Neural cell (in vitro differentiated cells): ENCODE measurements around the gene PLD2. TPM values are rescaled to one million over a fixed set of nuclear protein-coding genes. Genes with fewer than 3 reads are reported as not detected.

ENCODE experiments used
- H2AFZ ChIP-seq: fragments of 200-600, 300-800 bp; sonication (generic), shearing (Covaris generic); 2 replicates; pipeline ENCODE4 v1.6.0; 2014; ENCODE audit warnings: low read depth, mild to moderate bottlenecking, antibody characterized with exemption, low read length, moderate library complexity
- H3F3A ChIP-seq: fragments of 200-600 bp; shearing (Covaris generic); 2 replicates; pipeline ENCODE4 v1.6.1; 2016; ENCODE audit warnings: mild to moderate bottlenecking, moderate library complexity, mixed read lengths, antibody characterized with exemption, low read length; ENCODE audit not compliant: insufficient read depth, poor library complexity, severe bottlenecking
- H3K27ac ChIP-seq: fragments of 200-600, 300-800 bp; sonication (generic), shearing (Covaris generic); 2 replicates; pipeline ENCODE4 v1.5.1; 2014; ENCODE audit warnings: mild to moderate bottlenecking, low read length, moderate library complexity
- H3K27me3 ChIP-seq: fragments of 300-800, 200-600 bp; sonication (generic), shearing (Covaris generic); 2 replicates; pipeline ENCODE4 v1.6.0; 2014; ENCODE audit warnings: mild to moderate bottlenecking, low read depth, low read length, moderate library complexity; ENCODE audit not compliant: insufficient read depth
- H3K36me3 ChIP-seq: fragments of 300-800, 200-600 bp; sonication (generic), shearing (Covaris generic); 2 replicates; pipeline ENCODE4 v1.5.1; 2014; ENCODE audit warnings: mild to moderate bottlenecking, antibody characterized with exemption, low read length, moderate library complexity; ENCODE audit not compliant: insufficient read depth
- H3K4me2 ChIP-seq: fragments of 300-800, 200-600 bp; sonication (generic), shearing (Covaris generic); 2 replicates; pipeline ENCODE4 v1.6.0; 2014; ENCODE audit warnings: mild to moderate bottlenecking, low read length
- H3K4me3 ChIP-seq: fragments of 300-800, 200-600 bp; sonication (generic), shearing (Covaris generic); 2 replicates; pipeline ENCODE4 v1.5.1; 2014; ENCODE audit warnings: mild to moderate bottlenecking, low read length, moderate library complexity
- H3K79me2 ChIP-seq: fragments of 200-600 bp; shearing (Covaris generic); replicated peaks from 2 replicates; pipeline ENCODE4 v1.6.0; 2014; ENCODE audit warnings: mild to moderate bottlenecking, low read length, moderate library complexity; ENCODE audit not compliant: insufficient read depth
- H3K9ac ChIP-seq: fragments of 300-800, 200-600 bp; sonication (generic), shearing (Covaris generic); 2 replicates; pipeline ENCODE4 v1.6.1; 2016; ENCODE audit warnings: mild to moderate bottlenecking, low read length, mixed read lengths
- H3K9me2 ChIP-seq: fragments of 200-600 bp; shearing (Covaris generic); 2 replicates; pipeline ENCODE4 v1.6.1; 2016; ENCODE audit warnings: mild to moderate bottlenecking, low read length, mixed read lengths; ENCODE audit not compliant: insufficient read depth
- H3K9me3 ChIP-seq: fragments of 200-600, 300-800 bp; sonication (generic), shearing (Covaris generic); 2 replicates; pipeline ENCODE4 v1.6.1; 2016; ENCODE audit warnings: mild to moderate bottlenecking, mixed run types, low read length, moderate library complexity, mixed read lengths
- H4K20me1 ChIP-seq: fragments of 200-600 bp; shearing (Covaris generic); 2 replicates; pipeline ENCODE4 v1.6.1; 2016; ENCODE audit warnings: mild to moderate bottlenecking, mixed run types; ENCODE audit not compliant: insufficient read depth
- CTCF ChIP-seq: fragments of 450-650 bp; IDR thresholded peaks from 2 replicates; pipeline ENCODE4 v1.5.1; 2014; ENCODE audit warnings: antibody characterized with exemption, mild to moderate bottlenecking, moderate library complexity; ENCODE audit not compliant: poor library complexity, severe bottlenecking
- EP300 ChIP-seq: fragments of 450-650 bp; conservative IDR thresholded peaks from 2 replicates; pipeline ENCODE4 v1.6.1; 2014; ENCODE audit warnings: antibody characterized with exemption, mild to moderate bottlenecking, moderate library complexity; ENCODE audit not compliant: poor library complexity, severe bottlenecking
- EZH2 ChIP-seq: fragments of 200-600, 300-800 bp; shearing (Covaris generic), sonication (generic); IDR thresholded peaks from 2 replicates; pipeline ENCODE4 v1.6.1; 2014; ENCODE audit warnings: antibody characterized with exemption, low read length, borderline replicate concordance, mild to moderate bottlenecking; ENCODE audit not compliant: insufficient read depth, poor library complexity, severe bottlenecking
- MXI1 ChIP-seq: fragments of 450-650 bp; conservative IDR thresholded peaks from 2 replicates; pipeline ENCODE4 v1.6.1; 2014; ENCODE audit warnings: antibody characterized with exemption, mild to moderate bottlenecking; ENCODE audit not compliant: poor library complexity, severe bottlenecking
- POLR2AphosphoS5 ChIP-seq: IDR thresholded peaks from 2 replicates; pipeline ENCODE4 v1.6.1; 2012
- RAD21 ChIP-seq: fragments of 450-650 bp; conservative IDR thresholded peaks from 2 replicates; pipeline ENCODE4 v1.6.1; 2014; ENCODE audit warnings: antibody characterized with exemption, mild to moderate bottlenecking, moderate library complexity
- SMC3 ChIP-seq: fragments of 450-650 bp; conservative IDR thresholded peaks from 2 replicates; pipeline ENCODE4 v1.6.1; 2014; ENCODE audit warnings: antibody characterized with exemption, mild to moderate bottlenecking, moderate library complexity; ENCODE audit not compliant: poor library complexity
- TAF1 ChIP-seq: IDR thresholded peaks from 2 replicates; pipeline ENCODE4 v1.6.1; 2012; ENCODE audit warnings: low read depth
- polyA plus RNA-seq: library from polyadenylated mRNA; depleted of rRNA; stranded (reverse); fragments of >200 nt; gene quantifications from 2 replicates; pipeline ENCODE4 v1.2.3, GENCODE V29; 2014
- TF ChIP-seq, protein P1 (sequence below): IDR thresholded peaks from 2 replicates; pipeline ENCODE4 v1.6.1; 2012; ENCODE audit warnings: borderline replicate concordance

PLD2 gene
- polyA plus RNA-seq, 1 donor from 2014 or later = 2.0 TPM

DNA sequence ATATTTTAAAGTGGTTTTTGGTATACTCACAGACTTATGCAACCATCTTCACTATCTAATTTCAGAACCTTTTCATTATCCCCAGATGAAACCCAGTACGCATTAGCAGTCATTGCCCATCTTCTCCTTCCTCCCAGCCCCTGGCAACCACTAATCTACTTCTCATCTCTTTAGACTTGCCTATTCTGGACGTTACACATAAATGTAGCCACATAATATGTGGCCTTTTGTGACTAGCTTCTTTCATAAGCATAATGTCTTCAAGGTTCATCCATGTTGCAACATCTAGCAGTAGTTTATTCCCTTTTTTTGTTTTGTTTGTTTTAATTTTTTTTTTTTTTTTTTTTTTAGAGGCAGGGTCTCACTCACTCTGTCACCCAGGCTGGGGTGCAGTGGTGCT, 63.9 kb downstream of the PLD2 start:
- H3K9me3 ChIP-seq = no peaks in the 10 kb centered on the region
- TF ChIP-seq CTCF = no peak
- no peak overlapping the region for H3K4me3 ChIP-seq
- no peaks in the 10 kb centered on the region for H3K36me3 ChIP-seq
- no peaks in the 10 kb centered on the region for H4K20me1 ChIP-seq
- no peaks in the 10 kb centered on the region for H3K79me2 ChIP-seq
- no peak overlapping the region for H2AFZ ChIP-seq
- H3K4me2 ChIP-seq = no peak overlapping the region
- H3K27me3 ChIP-seq = no peaks in the 10 kb centered on the region
- no peak overlapping the region for H3K27ac ChIP-seq
- H3K9ac ChIP-seq = no peak overlapping the region
- H3F3A ChIP-seq = no peaks in the 10 kb centered on the region
- H3K9me2 ChIP-seq = no peaks in the 10 kb centered on the region

DNA sequence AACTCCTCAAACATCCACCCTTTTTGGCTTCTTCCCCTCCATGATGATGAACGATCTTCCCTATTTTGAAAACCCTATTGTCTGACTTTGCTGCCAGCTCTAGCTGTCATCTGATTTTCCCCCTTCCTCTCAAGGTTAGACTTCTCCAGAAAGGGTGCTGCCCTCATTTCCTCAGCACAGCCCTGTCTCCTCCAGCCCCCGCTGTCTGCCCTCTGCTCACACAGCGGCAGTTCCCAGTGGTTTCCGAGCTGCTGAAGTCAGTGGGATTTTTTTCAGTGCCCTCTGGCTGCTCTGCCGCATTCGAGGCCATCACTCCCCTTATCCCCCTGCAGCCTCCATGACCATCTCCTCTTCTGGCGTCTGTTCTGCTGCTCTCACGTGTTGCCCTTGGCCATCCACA, 65.8 kb downstream of the PLD2 start:
- H3K36me3 ChIP-seq = no peaks in the 10 kb centered on the region
- H3K4me3 ChIP-seq = no peak overlapping the region
- H3K79me2 ChIP-seq = no peaks in the 10 kb centered on the region
- no peaks in the 10 kb centered on the region for H3F3A ChIP-seq
- H3K9ac ChIP-seq = no peak overlapping the region
- H3K27ac ChIP-seq = no peak overlapping the region
- no peak overlapping the region for H3K4me2 ChIP-seq
- no peaks in the 10 kb centered on the region for H3K9me3 ChIP-seq
- H4K20me1 ChIP-seq = no peaks in the 10 kb centered on the region
- no peak overlapping the region for H2AFZ ChIP-seq
- no peaks in the 10 kb centered on the region for H3K9me2 ChIP-seq
- no peaks in the 10 kb centered on the region for H3K27me3 ChIP-seq
- TF ChIP-seq EP300 (no peak), SMC3 (no peak), EZH2 (no peak), CTCF (no peak), MXI1 (no peak), POLR2AphosphoS5 (no peak), TAF1 (no peak), RAD21 (no peak)
- TF ChIP-seq, protein P1, sequence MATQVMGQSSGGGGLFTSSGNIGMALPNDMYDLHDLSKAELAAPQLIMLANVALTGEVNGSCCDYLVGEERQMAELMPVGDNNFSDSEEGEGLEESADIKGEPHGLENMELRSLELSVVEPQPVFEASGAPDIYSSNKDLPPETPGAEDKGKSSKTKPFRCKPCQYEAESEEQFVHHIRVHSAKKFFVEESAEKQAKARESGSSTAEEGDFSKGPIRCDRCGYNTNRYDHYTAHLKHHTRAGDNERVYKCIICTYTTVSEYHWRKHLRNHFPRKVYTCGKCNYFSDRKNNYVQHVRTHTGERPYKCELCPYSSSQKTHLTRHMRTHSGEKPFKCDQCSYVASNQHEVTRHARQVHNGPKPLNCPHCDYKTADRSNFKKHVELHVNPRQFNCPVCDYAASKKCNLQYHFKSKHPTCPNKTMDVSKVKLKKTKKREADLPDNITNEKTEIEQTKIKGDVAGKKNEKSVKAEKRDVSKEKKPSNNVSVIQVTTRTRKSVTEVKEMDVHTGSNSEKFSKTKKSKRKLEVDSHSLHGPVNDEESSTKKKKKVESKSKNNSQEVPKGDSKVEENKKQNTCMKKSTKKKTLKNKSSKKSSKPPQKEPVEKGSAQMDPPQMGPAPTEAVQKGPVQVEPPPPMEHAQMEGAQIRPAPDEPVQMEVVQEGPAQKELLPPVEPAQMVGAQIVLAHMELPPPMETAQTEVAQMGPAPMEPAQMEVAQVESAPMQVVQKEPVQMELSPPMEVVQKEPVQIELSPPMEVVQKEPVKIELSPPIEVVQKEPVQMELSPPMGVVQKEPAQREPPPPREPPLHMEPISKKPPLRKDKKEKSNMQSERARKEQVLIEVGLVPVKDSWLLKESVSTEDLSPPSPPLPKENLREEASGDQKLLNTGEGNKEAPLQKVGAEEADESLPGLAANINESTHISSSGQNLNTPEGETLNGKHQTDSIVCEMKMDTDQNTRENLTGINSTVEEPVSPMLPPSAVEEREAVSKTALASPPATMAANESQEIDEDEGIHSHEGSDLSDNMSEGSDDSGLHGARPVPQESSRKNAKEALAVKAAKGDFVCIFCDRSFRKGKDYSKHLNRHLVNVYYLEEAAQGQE = no peak

Other genes with a start within 250 kb of the PLD2 start
- gene GGT6, start 246.6 kb upstream of the PLD2 start, polyA plus RNA-seq = not detected in 2 replicates
- 0.54 and 0.81 TPM in 2 replicates for gene SMTNL2, start 222.6 kb upstream of the PLD2 start, polyA plus RNA-seq
- 0.12 and 0.16 TPM in 2 replicates for gene ALOX15, start 165.5 kb upstream of the PLD2 start, polyA plus RNA-seq
- 15.9 and 24.7 TPM in 2 replicates for gene PELP1, start 103.0 kb upstream of the PLD2 start, polyA plus RNA-seq
- gene ARRB2, start 96.5 kb upstream of the PLD2 start, polyA plus RNA-seq = 28.3 and 34.1 TPM in 2 replicates
- 17.2 and 20.5 TPM in 2 replicates for gene MED11, start 75.7 kb upstream of the PLD2 start, polyA plus RNA-seq
- gene ZMYND15, start 67.3 kb upstream of the PLD2 start, polyA plus RNA-seq = not detected in 2 replicates
- not detected in 2 replicates for gene CXCL16, start 67.2 kb upstream of the PLD2 start, polyA plus RNA-seq
- gene TM4SF5, start 35.3 kb upstream of the PLD2 start, polyA plus RNA-seq = not detected in 2 replicates
- gene VMO1, start 20.8 kb upstream of the PLD2 start, polyA plus RNA-seq = 1.6 TPM in 1 of 2 replicates, not detected in the other
- gene GLTPD2, start 18.2 kb upstream of the PLD2 start, polyA plus RNA-seq = 2.6 TPM in 1 of 2 replicates, not detected in the other
- 175 and 194 TPM in 2 replicates for gene PSMB6, start 11.0 kb upstream of the PLD2 start, polyA plus RNA-seq
- gene MINK1, start 26.2 kb downstream of the PLD2 start, polyA plus RNA-seq = 38.1 and 51.4 TPM in 2 replicates
- gene C17orf107, start 92.4 kb downstream of the PLD2 start, polyA plus RNA-seq = 0.45 and 2.1 TPM in 2 replicates
- gene CHRNE, start 95.9 kb downstream of the PLD2 start, polyA plus RNA-seq = 0.25 TPM in 1 of 2 replicates, not detected in the other
- not detected in 2 replicates for gene GP1BA, start 125.1 kb downstream of the PLD2 start, polyA plus RNA-seq
- 140 and 172 TPM in 2 replicates for gene SLC25A11, start 132.9 kb downstream of the PLD2 start, polyA plus RNA-seq
- gene RNF167, start 133.1 kb downstream of the PLD2 start, polyA plus RNA-seq = 52.5 and 64.1 TPM in 2 replicates
- gene PFN1, start 141.4 kb downstream of the PLD2 start, polyA plus RNA-seq = 145 and 230 TPM in 2 replicates
- gene ENO3, start 144.0 kb downstream of the PLD2 start, polyA plus RNA-seq = 0.54 and 2.3 TPM in 2 replicates
- gene SPAG7, start 160.7 kb downstream of the PLD2 start, polyA plus RNA-seq = 66.4 and 67.7 TPM in 2 replicates
- 3.7 and 7.3 TPM in 2 replicates for gene CAMTA2, start 180.5 kb downstream of the PLD2 start, polyA plus RNA-seq
- gene INCA1, start 190.4 kb downstream of the PLD2 start, polyA plus RNA-seq = 0.38 TPM in 1 of 2 replicates, not detected in the other
- 7.7 and 8.3 TPM in 2 replicates for gene KIF1C, start 190.8 kb downstream of the PLD2 start, polyA plus RNA-seq
- gene SLC52A1, start 228.3 kb downstream of the PLD2 start, polyA plus RNA-seq = not detected in 2 replicates